ENCODE results near the gene NEGR1. TPM values are rescaled to one million over a fixed set of nuclear protein-coding genes. Genes with fewer than 3 reads are reported as not detected.

The NEGR1 gene
- total and polyA plus RNA-seq, 4 donors: 0.08 to 0.14 (median 0.12) TPM; not detected in 1

- TF ChIP-seq, protein P1, sequence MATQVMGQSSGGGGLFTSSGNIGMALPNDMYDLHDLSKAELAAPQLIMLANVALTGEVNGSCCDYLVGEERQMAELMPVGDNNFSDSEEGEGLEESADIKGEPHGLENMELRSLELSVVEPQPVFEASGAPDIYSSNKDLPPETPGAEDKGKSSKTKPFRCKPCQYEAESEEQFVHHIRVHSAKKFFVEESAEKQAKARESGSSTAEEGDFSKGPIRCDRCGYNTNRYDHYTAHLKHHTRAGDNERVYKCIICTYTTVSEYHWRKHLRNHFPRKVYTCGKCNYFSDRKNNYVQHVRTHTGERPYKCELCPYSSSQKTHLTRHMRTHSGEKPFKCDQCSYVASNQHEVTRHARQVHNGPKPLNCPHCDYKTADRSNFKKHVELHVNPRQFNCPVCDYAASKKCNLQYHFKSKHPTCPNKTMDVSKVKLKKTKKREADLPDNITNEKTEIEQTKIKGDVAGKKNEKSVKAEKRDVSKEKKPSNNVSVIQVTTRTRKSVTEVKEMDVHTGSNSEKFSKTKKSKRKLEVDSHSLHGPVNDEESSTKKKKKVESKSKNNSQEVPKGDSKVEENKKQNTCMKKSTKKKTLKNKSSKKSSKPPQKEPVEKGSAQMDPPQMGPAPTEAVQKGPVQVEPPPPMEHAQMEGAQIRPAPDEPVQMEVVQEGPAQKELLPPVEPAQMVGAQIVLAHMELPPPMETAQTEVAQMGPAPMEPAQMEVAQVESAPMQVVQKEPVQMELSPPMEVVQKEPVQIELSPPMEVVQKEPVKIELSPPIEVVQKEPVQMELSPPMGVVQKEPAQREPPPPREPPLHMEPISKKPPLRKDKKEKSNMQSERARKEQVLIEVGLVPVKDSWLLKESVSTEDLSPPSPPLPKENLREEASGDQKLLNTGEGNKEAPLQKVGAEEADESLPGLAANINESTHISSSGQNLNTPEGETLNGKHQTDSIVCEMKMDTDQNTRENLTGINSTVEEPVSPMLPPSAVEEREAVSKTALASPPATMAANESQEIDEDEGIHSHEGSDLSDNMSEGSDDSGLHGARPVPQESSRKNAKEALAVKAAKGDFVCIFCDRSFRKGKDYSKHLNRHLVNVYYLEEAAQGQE (IDR thresholded peaks at IDR 0.05): no peak
- no peak for TF ChIP-seq RAD21 (IDR thresholded peaks at IDR 0.05)
- no peak for TF ChIP-seq YY1 (IDR thresholded peaks at IDR 0.05)
- no peak for TF ChIP-seq RXRA (IDR thresholded peaks at IDR 0.05)
Measured at GRCh38 chr1:72284348-72285073, 2.2 kb upstream of the NEGR1 start (continued).

DNA sequence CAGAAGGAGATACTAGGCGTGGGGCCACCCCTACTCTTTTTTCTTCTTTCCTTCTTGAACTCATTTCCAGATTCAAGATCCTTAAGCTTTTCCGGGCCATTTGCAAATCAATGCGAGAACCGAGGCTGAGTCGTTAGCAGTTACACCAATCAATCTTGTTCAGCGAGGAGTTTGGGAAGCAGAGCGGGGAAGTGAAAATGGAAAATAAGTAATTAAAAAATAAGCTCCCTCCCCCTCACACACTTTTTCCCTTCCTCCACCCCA, 1.7 kb upstream of the NEGR1 start:
- Histone ChIP-seq H3K4me1 (ENCODE audit: control insufficient read depth in 4 of 4, insufficient read depth in 4 of 4, low read length in 3 of 4) (peaks cover 4 to 21% (median 19%) of the 10 kb centered on the region in 4 donors), H3K27ac (ENCODE audit: low read depth in 1 of 2, low read length in 2 of 2) (peak overlapping the region in 1 of 2 donors; percentile 23), H3K27me3 (ENCODE audit: control insufficient read depth in 4 of 4, insufficient read depth in 4 of 4, low read length in 3 of 4) (no peaks in the 10 kb centered on the region), H3K9me3 (ENCODE audit: control insufficient read depth in 4 of 4, low read length in 3 of 4) (no peaks in the 10 kb centered on the region), H3K36me3 (ENCODE audit: control insufficient read depth in 4 of 4, insufficient read depth in 3 of 4, low read depth in 1 of 4, low read length in 3 of 4) (no peaks in the 10 kb centered on the region), H3K9ac (ENCODE audit: low read depth in 1 of 2, low read length in 2 of 2) (peak overlapping the region in 1 of 2 donors; percentile 14), H3K4me3 (ENCODE audit: low read depth in 1 of 3, low read length in 3 of 3) (peak overlapping the region; percentile 57 to 61 (median 59))
- 2% methylated on average over 7 of the region's 7 CpGs for WGBS
- DNase-seq (ENCODE audit: low spot score): no peak
- TF ChIP-seq NR2F2 (IDR thresholded peaks at IDR 0.05) (no peak), SP1 (IDR thresholded peaks at IDR 0.05) (no peak), RAD21 (IDR thresholded peaks at IDR 0.05) (no peak), GABPA (IDR thresholded peaks at IDR 0.05 in 1 of 2, conservative IDR thresholded peaks at IDR 0.05 in 1 of 2) (no peak), EGR1 (IDR thresholded peaks at IDR 0.05; ENCODE audit: low read depth in 2 of 2) (no peak), JUND (IDR thresholded peaks at IDR 0.05) (no peak), RXRA (IDR thresholded peaks at IDR 0.05) (no peak), HNF4G (IDR thresholded peaks at IDR 0.05) (no peak)
- TF ChIP-seq, protein P1 (IDR thresholded peaks at IDR 0.05): no peak
- TF ChIP-seq, protein P2, sequence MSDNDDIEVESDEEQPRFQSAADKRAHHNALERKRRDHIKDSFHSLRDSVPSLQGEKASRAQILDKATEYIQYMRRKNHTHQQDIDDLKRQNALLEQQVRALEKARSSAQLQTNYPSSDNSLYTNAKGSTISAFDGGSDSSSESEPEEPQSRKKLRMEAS (IDR thresholded peaks at IDR 0.05): no peak
- TF ChIP-seq, protein P3, sequence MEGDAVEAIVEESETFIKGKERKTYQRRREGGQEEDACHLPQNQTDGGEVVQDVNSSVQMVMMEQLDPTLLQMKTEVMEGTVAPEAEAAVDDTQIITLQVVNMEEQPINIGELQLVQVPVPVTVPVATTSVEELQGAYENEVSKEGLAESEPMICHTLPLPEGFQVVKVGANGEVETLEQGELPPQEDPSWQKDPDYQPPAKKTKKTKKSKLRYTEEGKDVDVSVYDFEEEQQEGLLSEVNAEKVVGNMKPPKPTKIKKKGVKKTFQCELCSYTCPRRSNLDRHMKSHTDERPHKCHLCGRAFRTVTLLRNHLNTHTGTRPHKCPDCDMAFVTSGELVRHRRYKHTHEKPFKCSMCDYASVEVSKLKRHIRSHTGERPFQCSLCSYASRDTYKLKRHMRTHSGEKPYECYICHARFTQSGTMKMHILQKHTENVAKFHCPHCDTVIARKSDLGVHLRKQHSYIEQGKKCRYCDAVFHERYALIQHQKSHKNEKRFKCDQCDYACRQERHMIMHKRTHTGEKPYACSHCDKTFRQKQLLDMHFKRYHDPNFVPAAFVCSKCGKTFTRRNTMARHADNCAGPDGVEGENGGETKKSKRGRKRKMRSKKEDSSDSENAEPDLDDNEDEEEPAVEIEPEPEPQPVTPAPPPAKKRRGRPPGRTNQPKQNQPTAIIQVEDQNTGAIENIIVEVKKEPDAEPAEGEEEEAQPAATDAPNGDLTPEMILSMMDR (IDR thresholded peaks at IDR 0.05; ENCODE audit: low read depth, low read length, missing input control): no peak
